ENCODE measurements around the gene CCDC149. TPM values are rescaled to one million over a fixed set of nuclear protein-coding genes. Genes with fewer than 3 reads are reported as not detected.

The CCDC149 gene
- total RNA-seq, 4 donors from 2014 or later, result 21.9 to 38.7 (median 34.0) TPM

- Histone ChIP-seq H3K36me3 (no peaks in the 10 kb centered on the region), H3K4me3 (no peak overlapping the region), H3K27me3 (no peaks in the 10 kb centered on the region), H3K27ac (no peak overlapping the region), H3K4me1 (peaks cover 3 to 17% (median 7%) of the 10 kb centered on the region in 3 donors), H3K9me3 (no peaks in the 10 kb centered on the region)
- 88 to 92% methylated on average over 4 to 6 of the region's 6 CpGs for WGBS, 2 donors (ENCODE audit: low coverage in 1 of 2)
- no peak for ATAC-seq
- TF ChIP-seq POLR2A (IDR thresholded peaks at IDR 0.05) (no peak), POLR2AphosphoS5 (IDR thresholded peaks at IDR 0.05) (no peak), CTCF (IDR thresholded peaks at IDR 0.05) (no peak), EP300 (IDR thresholded peaks at IDR 0.05) (no peak)
These were observed 139.9 kb downstream of the CCDC149 start for GRCh38 chr4:24772952-24773351.

GRCh38 chr4:24772061-24772705 is 140.7 kb downstream of the CCDC149 start:
- WGBS, 2 donors (ENCODE audit: low coverage in 1 of 2), result 81 to 87% methylated on average over 4 to 5 of the region's 5 CpGs
- ATAC-seq, result no peak

GRCh38 chr4:24771241-24771640 is 141.6 kb downstream of the CCDC149 start:
- H3K27me3 ChIP-seq, result no peaks in the 10 kb centered on the region
- H3K27ac ChIP-seq, result peak overlapping the region in 1 of 4 donors; percentile 15
- ATAC-seq, result no peak

More at GRCh38 chr4:24772061-24772705, 140.7 kb downstream of the CCDC149 start:
- Histone ChIP-seq H3K27ac (no peak overlapping the region), H3K36me3 (no peaks in the 10 kb centered on the region), H3K4me3 (no peak overlapping the region), H3K4me1 (peaks cover 0 to 9% (median 0%) of the 10 kb centered on the region in 3 donors), H3K9me3 (no peaks in the 10 kb centered on the region), H3K27me3 (no peaks in the 10 kb centered on the region)
- TF ChIP-seq EP300 (IDR thresholded peaks at IDR 0.05), result no peak
- no peak for TF ChIP-seq CTCF (IDR thresholded peaks at IDR 0.05)
- no peak for TF ChIP-seq POLR2A (IDR thresholded peaks at IDR 0.05)
- no peak for TF ChIP-seq POLR2AphosphoS5 (IDR thresholded peaks at IDR 0.05)

GRCh38 chr4:24770667-24771066 is 142.2 kb downstream of the CCDC149 start:
- peaks cover 0 to 10% (median 0%) of the 10 kb centered on the region in 3 donors for H3K4me1 ChIP-seq
- H3K27ac ChIP-seq, result peak overlapping the region in 1 of 4 donors; percentile 15
- WGBS, 2 donors (ENCODE audit: low coverage in 1 of 2), result 43 to 50% methylated on average over 1 to 4 of the region's 4 CpGs
- ATAC-seq, result no peak
- no peaks in the 10 kb centered on the region for H3K36me3 ChIP-seq
- H3K27me3 ChIP-seq, result no peaks in the 10 kb centered on the region
- no peaks in the 10 kb centered on the region for H3K9me3 ChIP-seq
- TF ChIP-seq POLR2AphosphoS5 (IDR thresholded peaks at IDR 0.05) (no peak), CTCF (IDR thresholded peaks at IDR 0.05) (no peak), POLR2A (IDR thresholded peaks at IDR 0.05) (no peak), EP300 (IDR thresholded peaks at IDR 0.05) (no peak)
- no peak overlapping the region for H3K4me3 ChIP-seq

More at GRCh38 chr4:24771241-24771640, 141.6 kb downstream of the CCDC149 start:
- Histone ChIP-seq H3K36me3 (no peaks in the 10 kb centered on the region), H3K9me3 (no peaks in the 10 kb centered on the region), H3K4me3 (no peak overlapping the region), H3K4me1 (peaks cover 0 to 7% (median 0%) of the 10 kb centered on the region in 3 donors)
- 37% methylated on average over 3 of the region's 4 CpGs; no CpG with 5 or more reads in 1 of the 2 donors for WGBS, 2 donors (ENCODE audit: low coverage in 1 of 2)
- TF ChIP-seq POLR2AphosphoS5 (IDR thresholded peaks at IDR 0.05) (no peak), CTCF (IDR thresholded peaks at IDR 0.05) (no peak), POLR2A (IDR thresholded peaks at IDR 0.05) (no peak), EP300 (IDR thresholded peaks at IDR 0.05) (no peak)

- H3K27ac ChIP-seq, result peak overlapping the region in 1 of 4 donors; percentile 15
- peaks cover 0 to 13% (median 0%) of the 10 kb centered on the region in 3 donors for H3K4me1 ChIP-seq
These were observed 142.7 kb downstream of the CCDC149 start for GRCh38 chr4:24770032-24770584.

More at GRCh38 chr4:24770032-24770584, 142.7 kb downstream of the CCDC149 start:
- H3K36me3 ChIP-seq, result no peaks in the 10 kb centered on the region
- no peak overlapping the region for H3K4me3 ChIP-seq
- no peak for TF ChIP-seq EP300 (IDR thresholded peaks at IDR 0.05)
- TF ChIP-seq POLR2AphosphoS5 (IDR thresholded peaks at IDR 0.05), result no peak
- TF ChIP-seq POLR2A (IDR thresholded peaks at IDR 0.05), result no peak
- no peak for TF ChIP-seq CTCF (IDR thresholded peaks at IDR 0.05)
- no peaks in the 10 kb centered on the region for H3K9me3 ChIP-seq
- H3K27me3 ChIP-seq, result no peaks in the 10 kb centered on the region
- WGBS, 2 donors (ENCODE audit: low coverage in 1 of 2), result 60 to 89% methylated on average over 2 to 3 of the region's 3 CpGs
- no peak for ATAC-seq

All from gastroesophageal sphincter (tissue), 4 donors.